Fibroblast of lung (primary cell): ENCODE measurements around the gene GOLT1B.

Source experiments
- EZH2 ChIP-seq: IDR thresholded peaks from 2 replicates; pipeline ENCODE4 v1.5.1; 2012; ENCODE audit warnings: low read length, control low read depth, mild to moderate bottlenecking; ENCODE audit errors: missing control alignments
- TF ChIP-seq, protein P1 (sequence below), 2 donors: IDR thresholded peaks in 1 of 2; conservative IDR thresholded peaks in 1 of 2; 1 replicate in 1 of 2; 2 replicates in 1 of 2; pipeline ENCODE4 v1.5.1; 2011 to 2012; ENCODE audit warnings: low read length in 2 of 2, control low read depth in 1 of 2, inconsistent platforms in 1 of 2, low read depth in 1 of 2, mild to moderate bottlenecking in 1 of 2

DNA sequence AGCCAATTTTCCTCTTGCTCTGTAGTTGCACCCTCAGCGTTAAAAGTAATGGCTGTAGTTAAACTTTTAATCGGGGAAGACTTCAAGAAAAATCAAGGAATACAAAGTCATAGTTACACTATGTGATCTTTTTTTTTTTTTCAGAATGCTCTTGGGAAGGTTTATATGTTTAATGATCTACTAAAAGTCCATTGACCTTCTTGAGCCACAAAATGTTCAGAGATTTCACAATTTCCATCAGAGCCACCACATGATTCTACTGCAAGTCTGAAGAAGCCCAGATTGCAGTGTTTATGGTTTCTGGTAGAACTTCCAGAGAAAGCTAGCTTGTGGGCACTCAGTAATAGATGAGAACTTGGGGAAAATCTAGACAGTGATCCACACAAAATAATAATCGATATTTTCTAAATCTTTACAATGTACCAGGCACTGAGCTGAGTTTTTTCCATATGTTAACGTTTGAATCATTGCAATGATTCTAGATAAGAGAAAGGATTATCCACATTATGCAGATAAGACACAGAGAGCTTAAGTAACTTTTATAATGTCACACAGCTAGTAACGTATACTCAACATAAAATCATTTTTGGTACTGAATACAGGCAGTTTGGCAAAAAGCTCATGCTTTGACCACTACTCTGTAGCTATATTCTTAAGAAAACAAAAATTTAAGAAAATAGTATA lies 64.8 kb downstream of the GOLT1B start:
- TF ChIP-seq, protein P1, sequence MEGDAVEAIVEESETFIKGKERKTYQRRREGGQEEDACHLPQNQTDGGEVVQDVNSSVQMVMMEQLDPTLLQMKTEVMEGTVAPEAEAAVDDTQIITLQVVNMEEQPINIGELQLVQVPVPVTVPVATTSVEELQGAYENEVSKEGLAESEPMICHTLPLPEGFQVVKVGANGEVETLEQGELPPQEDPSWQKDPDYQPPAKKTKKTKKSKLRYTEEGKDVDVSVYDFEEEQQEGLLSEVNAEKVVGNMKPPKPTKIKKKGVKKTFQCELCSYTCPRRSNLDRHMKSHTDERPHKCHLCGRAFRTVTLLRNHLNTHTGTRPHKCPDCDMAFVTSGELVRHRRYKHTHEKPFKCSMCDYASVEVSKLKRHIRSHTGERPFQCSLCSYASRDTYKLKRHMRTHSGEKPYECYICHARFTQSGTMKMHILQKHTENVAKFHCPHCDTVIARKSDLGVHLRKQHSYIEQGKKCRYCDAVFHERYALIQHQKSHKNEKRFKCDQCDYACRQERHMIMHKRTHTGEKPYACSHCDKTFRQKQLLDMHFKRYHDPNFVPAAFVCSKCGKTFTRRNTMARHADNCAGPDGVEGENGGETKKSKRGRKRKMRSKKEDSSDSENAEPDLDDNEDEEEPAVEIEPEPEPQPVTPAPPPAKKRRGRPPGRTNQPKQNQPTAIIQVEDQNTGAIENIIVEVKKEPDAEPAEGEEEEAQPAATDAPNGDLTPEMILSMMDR (conservative IDR thresholded peaks at IDR 0.05 in 1 of 2, IDR thresholded peaks at IDR 0.05 in 1 of 2; ENCODE audit: low read depth in 1 of 2, low read length in 2 of 2): no peak
- TF ChIP-seq EZH2: no peak
